HG03139 (cell line): Measurements from ENCODE around the gene CDC42.
"Not testable (repeated sequence)": the region's sequence is repeated elsewhere in the genome, so short reads cannot be mapped to it uniquely, and the experiment has no call there.

Experiments used
- ATAC-seq: cut with Tn5 transposase; IDR thresholded peaks from one replicate; pipeline ENCODE4 v1.9.1; 2021; ENCODE audit not compliant: unreplicated experiment

CDC42 gene

DNA sequence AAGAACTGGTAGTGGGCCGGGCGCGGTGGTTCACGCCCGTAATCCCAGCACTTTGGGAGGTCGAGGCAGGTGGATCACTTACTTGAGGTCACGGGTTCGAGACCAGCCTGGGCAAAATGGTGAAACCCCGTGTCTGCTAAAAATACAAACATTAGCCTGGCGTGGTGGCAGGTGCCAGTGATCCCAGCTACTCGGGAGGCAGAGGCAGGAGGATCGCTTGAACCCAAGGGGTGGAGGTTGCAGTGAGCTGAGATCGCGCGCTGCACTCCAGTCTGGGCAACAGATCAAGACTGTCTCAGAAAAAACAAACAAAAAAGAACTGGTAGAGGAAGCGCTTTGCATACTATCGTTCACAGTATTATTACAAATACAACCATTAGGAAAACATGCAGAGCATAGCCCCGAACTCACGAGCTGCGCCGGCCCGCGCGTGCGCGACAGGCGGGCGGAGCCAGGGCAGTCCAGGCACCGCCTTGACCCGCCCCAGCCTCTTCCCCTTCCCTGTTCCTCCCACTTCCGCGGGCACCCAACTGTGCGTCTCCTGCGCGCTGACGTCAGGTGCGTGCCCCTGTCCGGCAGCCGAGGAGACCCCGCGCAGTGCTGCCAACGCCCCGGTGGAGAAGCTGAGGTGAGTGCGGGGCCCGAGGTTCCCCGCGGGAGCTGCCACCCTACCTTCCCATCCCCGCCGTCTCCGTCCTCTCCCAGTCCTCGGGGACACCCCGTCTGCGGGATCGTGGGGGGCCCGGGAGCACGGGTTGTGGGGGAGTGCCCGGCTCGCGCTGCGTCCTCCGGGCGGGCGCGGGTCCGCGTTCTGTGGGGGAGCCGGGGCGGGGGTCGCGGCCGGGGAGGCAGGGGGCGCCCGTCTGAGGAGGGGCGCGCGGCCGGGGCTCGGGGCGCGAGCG, at the start of gene CDC42:
TSS of gene CDC42 (plus strand) at position 595 of the 902 bp plus-strand sequence. CDS start 25,770 bp downstream, outside the sequence.
- ATAC-seq = peak; percentile 90

DNA sequence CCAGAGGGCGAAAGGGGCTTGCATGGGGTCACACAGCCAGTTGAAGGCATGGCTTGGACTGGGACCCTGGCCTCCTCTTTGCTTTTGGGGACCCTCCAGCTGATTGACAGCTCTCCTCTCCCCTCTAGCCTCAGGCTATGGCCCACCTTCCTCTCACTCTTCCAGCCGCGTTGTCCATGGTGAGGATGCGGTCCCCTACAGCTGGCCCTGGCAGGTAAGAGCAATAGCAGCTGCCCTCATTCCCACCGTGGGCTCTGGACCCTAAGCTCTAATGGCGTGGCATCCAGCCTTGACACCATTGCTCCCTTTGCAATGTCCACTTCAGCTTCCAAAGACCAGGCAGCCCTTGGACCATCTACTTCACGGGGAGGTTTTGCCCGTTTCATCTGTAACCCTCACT, 49.6 kb upstream of the CDC42 start:
- not testable (repeated sequence) for ATAC-seq

DNA sequence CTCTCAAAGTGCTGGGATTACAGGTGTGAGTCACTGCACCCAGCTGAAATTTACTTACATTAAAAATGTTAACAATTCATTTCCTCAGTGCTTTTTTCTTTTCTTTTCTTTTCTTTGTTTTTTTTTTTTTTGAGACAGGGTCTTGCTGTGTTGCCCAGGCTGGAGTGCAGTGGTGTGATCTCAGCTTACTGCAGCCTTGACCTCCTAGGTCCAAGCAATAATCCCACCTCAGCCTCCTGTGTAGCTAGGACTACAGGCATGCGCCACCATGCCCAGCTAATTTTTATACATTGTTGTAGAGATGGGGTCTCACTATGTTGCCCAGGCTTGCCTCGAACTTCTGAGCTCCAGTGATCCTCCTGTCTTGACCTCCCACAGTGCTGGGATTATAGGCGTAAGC, 48.5 kb upstream of the CDC42 start:
- not testable (repeated sequence) for ATAC-seq

DNA sequence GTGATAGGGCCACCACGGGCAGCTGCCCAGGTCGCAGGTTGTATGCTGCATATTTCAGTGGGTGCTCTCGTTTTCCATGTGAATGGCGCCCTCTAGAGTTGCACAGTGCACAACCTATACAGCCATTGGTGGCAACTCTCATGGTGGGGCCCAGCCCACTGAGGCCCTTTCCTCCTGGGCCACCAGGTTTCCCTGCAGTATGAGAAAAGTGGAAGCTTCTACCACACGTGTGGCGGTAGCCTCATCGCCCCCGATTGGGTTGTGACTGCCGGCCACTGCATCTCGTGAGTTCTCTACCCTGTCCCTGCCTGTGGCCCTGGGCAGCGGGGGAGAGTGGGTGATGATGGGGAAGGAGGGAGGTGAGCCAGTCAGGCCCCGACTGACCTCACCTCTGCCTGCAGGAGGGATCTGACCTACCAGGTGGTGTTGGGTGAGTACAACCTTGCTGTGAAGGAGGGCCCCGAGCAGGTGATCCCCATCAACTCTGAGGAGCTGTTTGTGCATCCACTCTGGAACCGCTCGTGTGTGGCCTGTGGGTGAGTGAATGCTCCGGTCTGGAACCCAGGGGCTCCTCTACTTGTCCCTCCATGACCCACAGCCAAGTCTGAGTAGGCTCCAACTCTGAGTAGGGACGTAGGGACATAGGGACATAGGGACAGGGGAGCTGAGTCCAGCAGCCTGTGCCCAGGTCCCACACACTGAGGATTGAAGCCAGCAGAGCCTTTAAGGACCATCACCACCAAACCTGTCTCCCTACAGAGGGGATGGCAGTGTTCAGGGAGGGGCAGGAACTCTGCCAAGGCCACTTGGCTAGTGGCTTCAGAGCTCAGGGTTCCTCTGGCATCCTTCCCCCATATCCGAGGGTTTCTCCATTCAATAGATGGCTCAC, 47.0 kb upstream of the CDC42 start:
- ATAC-seq = not testable (repeated sequence)

DNA sequence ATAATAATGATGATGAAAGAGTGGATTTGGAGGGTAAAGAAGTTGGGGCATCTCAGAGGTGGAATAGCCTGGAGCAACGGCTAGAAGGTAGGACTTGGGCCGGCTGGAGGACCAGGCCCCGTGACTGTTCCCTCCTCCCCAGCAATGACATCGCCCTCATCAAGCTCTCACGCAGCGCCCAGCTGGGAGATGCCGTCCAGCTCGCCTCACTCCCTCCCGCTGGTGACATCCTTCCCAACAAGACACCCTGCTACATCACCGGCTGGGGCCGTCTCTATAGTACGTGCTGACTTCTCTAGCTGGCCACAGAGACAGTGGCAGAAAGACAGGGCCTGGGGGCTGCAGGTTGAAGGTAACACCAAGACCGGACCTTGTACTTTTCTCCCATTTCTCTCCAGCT, 45.8 kb upstream of the CDC42 start:
- not testable (repeated sequence) for ATAC-seq

DNA sequence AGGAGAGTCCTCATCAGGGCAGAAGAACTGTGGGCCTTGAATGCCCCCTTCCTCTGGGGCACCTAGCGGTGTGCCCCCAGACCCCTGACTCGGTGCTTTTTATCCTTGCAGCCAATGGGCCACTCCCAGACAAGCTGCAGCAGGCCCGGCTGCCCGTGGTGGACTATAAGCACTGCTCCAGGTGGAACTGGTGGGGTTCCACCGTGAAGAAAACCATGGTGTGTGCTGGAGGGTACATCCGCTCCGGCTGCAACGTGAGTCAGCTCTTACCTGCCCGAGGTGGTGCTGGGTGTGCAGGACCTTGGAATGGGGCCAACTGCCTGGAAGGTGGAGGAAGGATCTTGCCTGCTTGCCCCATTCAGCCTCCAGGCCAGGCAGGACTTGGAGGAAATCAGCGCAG, 45.2 kb upstream of the CDC42 start:
- not testable (repeated sequence) for ATAC-seq

DNA sequence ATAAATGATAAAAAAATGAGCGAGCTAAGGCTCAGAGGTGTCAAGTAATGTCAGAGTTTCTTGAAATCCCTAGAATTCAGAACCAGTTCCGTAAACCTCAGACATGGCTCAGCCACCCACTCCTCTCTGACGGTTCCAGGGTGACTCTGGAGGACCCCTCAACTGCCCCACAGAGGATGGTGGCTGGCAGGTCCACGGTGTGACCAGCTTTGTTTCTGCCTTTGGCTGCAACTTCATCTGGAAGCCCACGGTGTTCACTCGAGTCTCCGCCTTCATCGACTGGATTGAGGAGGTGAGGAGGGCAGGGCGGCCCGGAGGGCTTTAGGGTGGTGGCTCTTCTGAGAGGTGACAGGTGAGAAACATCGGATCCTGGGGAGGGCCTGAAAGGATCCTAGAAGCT, 42.9 kb upstream of the CDC42 start:
- not testable (repeated sequence) for ATAC-seq

DNA sequence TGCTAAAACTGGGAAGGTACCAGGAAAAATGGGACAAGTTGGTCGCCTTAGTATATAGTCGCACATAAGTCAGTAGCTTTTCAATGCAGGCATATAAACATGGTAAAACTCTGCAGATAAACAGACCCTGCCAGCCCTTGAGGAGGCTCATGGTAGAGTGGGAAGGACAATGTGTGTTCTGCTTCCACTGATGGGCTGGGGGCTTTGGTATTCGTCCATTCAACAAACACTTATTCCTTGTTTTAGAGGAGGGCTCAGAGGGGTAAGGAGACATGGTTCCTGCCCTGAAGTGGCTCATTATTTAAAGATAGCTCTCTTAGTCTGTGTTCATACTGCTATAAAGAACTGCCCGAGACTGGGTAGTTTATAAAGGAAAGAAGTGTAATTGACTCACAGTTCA, 39.8 kb upstream of the CDC42 start:
- not testable (repeated sequence) for ATAC-seq

DNA sequence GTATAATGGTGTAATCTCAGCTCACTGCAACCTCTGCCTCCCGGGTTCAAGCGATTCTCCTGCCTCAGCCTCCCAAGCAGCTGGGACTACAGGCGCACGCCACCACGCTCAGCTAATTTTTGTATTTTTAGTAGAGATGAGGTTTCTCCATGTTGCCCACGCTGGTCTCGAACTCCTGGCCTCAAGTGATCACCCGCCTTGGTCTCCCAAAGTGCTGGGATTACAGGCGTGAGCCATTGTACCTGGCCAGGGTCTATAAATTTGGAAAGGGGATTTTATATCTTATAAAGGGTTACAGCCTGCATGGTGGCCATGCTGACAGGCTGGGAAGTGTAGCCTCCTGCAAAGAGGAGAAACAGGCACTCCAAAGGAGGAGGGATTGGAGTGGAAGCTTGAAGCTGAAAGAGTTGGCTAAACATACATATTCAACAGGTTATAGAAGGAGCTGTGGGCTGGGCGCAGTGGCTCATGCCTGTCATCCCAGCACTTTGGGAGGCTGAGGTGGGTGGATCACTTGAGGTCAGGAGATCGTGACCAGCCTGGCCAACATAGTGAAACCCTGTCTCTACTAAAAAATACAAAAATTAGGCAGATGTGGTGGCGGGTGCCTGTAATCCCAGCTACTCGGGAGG, 37.8 kb upstream of the CDC42 start:
- not testable (repeated sequence) for ATAC-seq

DNA sequence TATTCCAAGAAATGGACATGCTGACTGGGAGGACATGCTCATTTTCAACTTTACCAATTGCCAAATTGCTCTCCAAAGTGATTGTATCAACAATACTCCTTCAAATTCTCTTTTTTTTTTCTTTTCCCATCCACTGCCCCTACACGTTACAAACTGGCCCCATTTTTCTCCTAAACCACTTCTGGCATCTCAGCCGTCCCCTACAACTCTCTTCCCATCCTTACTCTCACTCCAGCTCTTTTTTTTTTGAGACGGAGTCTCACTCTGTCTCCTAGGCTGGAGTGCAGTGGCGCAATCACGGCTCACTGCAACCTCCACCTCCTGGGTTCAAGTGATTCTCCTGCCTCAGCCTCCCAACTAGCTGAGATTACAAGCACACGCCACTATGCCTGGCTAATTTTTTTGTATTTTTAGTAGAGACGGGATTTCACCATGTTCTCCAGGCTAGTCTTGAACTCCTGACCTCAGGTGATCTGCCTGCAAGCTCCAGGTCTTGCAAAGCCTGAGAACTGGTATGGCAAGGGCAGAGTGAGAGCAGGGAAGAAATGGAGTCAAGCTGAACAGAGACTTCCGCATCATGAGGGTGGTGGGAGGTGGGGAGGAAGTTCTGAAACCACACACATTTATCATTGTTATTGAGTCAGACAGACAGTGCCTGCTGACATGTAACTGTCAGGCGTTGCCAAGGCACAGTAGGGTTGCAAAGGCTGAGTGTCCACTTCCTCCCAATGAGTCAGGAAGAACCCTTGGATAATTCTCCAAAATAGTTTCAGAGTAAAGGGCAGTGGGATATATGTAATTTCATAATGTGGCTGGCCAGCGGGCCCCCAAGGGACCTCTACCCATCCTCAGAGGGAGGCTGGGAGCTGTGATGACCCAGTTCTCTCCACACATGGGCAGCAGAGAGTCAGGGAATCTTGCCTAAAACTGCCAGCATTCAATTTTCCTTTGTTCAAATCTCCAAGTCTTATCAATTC, 33.6 kb upstream of the CDC42 start:
- no peak for ATAC-seq

DNA sequence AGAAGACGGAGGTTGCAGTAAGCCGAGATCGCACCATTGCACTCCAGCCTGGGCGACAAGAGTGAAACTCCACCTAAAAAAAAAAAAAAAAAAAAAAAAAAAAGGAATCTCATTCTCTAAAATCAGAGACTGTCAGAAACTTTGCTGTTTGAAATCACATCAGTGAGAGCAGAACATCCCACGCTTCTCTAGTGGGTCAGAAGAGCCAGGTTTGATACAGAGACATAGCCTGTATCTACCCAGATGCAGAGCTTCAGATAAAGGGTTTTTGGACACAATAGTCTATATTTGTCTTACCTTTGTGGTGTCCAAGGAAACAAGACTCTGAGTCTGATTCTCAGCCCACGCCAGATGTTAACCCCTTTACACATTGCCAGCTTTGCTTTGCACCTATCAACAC, 31.4 kb upstream of the CDC42 start:
- ATAC-seq = no peak

DNA sequence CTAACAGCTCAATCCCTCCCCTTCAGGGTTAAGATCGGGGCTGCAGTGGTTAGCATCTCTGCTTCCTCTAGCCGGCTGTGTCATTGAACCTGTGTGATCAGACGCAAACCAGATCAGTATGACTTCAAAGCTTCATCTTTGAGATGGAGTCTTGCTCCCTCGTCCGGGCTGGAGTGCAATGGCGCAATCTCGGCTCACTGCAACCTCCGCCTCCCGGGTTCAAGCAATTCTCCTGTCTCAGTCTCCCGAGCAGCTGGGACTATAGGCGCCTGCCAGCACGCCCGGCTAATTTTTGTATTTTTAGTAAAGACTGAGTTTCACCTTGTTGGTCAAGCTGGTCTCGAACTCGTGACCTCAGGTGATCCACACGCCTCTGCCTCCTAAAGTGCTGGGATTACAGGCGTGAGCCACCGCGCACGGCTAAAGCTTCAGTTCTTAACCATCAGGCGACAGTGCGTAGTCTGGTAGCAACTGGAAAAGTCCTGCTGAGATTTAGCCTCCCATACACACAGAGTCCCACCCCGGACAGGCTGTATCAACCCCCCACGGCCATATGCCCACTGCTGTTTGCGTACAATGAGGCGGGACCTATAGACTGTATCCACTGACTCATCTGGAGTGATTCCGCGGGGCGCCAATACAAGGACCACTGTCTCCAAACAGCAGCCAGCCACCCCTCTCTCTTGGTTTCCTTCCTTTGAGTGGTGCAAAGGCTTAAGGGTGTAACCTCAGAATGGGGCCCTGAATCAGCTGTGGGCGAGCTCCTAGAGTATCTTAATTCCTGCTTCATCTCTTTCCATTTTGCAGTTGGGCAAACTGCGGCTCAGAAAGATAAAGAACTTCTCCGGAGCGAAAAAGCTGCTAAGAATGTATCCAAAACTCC, 27.8 kb upstream of the CDC42 start:
- ATAC-seq = peak; percentile 36

DNA sequence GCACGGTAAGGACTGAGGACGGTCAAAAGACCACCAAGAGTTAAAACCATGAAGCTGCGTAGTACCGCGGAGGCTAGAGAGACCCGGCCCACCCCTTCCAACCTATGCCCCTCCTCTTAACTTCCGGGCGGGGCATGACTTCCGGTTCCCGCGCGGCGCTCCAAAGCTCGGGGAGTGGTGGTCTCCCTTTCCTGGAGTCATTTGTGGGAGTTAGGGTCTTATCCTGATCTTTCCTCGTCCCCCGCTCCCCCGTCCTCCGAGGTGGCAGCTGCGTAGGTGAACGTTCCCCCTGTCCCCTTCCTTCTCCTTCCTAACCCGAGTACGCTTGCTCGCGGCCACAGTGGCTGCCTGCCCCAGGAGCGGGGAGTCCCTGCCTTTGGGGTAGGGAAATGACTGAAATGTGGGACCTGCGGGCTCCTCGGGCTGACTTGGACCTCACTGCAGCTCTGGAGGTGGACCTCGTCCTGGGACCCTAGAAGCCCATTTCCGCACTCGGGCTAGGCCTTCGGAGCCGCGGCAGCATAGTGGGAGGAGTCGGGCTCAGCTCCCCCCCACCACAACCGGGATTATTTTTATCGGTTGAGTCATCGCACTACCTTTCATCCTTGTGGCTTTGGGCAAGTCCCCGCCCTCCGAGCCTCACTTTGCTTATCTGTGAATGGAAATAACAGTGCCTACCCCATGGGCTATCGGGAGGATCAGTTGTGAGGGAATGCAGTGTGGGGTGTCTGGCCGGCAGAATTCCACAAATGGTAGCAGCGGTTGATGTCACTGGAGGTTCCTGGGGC, 26.9 kb upstream of the CDC42 start:
- peak; percentile 61 for ATAC-seq

DNA sequence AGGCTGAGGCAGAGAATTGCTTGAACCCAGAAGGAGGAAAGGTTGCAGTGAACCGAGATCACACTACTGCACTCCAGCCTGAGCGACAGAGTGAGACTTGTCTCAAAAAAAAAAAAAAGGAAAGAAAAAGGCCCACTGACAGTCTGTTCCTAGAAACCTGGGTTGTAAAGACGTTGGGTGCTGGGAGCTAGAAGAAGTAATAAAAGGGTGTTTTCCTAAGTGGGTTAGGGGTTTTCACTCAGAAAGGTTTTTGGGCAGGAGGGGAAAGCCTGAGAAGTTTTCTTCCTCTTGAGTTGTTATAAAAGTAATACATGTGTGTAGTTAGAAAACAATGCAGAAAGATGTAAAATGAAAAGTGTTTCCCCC, 25.6 kb upstream of the CDC42 start:
- no peak for ATAC-seq

DNA sequence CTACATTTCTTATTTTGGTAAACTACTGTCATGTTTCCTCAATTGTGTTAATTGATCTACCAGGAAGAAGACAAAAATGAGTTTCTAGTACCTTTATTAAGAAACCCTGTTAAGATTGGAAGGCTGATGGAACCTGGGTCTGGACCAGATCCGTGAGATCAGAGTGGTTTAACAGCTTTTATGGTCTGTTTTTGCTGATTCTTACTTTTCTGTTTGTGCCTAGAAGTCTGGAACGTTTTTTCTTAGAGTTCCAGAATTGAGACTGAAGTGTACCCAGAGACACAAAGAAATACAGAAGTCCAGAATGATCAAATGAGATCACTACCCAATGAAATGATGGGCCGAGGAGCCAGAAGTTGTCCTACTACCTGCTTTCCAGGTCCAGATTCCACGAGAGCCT, 22.5 kb upstream of the CDC42 start:
- ATAC-seq = no peak

DNA sequence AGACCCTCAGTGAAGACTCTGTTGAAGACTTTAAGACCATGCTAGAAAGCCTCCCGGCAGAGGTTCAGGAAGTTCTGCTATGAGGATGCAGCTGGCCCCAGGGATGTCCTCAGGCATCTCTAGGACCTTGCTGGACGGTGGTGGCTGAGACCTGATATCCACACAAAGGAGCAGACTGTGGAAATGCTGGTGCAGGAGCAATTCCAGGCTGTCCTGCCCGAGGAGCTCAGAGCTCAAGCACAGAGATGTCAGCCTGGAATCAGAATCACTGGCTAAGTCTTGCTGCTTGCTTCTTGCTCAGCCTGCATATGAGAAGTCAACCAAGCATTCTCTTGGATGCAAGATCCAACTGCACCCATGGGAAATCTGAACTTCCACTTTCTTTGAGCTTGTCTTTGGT, 22.0 kb upstream of the CDC42 start:
- no peak for ATAC-seq

DNA sequence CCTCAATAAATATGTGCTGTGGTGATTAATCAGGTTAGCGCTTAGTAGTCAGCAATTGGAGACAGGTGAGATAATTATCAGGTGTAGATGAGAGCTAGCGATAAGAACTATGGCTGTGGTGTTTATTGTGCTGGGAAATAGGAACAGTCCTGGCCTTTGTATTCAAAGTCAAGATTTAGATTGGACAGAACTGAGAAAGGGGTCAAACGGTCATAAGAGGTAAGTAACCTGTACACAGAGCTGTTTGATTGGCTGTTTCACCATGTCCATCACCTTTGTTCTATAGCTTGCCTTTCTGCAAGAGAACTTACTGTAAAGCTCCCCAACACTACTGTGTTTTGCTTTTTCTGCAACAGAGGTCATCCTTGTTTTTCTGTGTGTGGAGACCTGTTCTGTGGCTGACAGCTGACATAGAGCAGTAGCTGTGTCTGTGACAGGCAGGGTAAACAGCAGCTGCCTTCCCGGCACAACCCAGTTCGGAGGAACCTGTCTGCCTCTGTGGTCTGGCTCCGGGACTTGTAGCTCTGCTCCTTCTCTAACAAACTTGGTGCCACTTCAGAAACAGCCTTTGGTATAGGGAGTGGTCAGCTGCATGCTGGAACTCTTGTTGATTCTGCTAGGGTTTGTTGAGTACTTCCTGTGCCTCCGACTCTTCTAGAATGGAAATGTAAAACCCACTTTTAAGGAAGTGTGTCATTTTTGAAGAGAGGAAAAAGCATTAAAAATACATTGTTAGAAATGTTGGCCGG, 21.1 kb upstream of the CDC42 start:
- no peak for ATAC-seq

DNA sequence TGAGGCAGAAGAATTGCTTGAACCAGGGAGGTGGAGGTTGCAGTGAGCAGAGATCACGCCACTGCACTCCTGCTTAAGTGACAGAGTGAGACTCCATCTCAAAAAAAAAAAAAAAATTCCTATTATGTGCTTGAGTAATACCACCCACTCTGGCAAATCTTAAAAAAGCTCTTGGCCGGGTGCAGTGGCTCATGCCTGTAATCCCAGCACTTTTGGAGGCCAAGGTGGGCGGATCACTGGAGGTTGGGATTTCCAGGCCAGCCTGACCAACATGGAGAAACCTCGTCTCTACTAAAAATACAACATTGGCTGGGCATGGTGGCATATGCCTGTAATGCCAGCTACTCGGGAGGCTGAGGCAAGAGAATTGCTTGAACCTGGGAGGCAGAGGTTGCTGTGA, 17.7 kb upstream of the CDC42 start:
- ATAC-seq = not testable (repeated sequence)
